22Rv1 (cell line): ENCODE measurements around the gene RRP1B.
"Not testable (repeated sequence)": the region's sequence is repeated elsewhere in the genome, so short reads cannot be mapped to it uniquely, and the experiment has no call there.

Experiments
- CTCF ChIP-seq: fragments of 450-650 bp; IDR thresholded peaks from 2 replicates; pipeline ENCODE4 v1.5.1; 2017; ENCODE audit warnings: mild to moderate bottlenecking
- ZFX ChIP-seq: fragments of 450-650 bp; IDR thresholded peaks from 2 replicates; pipeline ENCODE4 v1.6.1; 2017; ENCODE audit warnings: antibody characterized with exemption, borderline replicate concordance

DNA sequence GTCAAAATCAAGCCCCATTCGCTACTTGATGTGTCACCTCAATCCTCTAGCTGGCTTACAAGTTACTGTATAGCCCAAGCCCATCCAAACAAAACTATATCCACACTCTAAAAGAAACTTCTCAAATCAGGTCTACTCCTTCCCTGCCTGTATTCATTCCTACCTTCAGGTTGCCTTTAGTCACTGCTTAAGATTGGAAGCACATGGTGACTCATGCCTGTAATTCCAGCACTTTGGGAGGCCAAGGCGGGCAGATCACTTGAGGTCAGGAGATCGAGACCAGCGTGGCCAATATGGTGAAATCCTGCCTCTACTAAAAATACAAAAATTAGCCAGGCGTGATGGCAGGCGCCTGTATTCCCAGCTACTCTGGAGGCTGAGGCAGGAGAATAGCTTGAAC is 7.4 kb upstream of the RRP1B start:
- TF ChIP-seq CTCF, ZFX: not testable (repeated sequence)
